HG02623 (cell line): Measurements from ENCODE around the gene ITGA8.
"Not testable (repeated sequence)": the region's sequence is repeated elsewhere in the genome, so short reads cannot be mapped to it uniquely, and the experiment has no call there.

Experiments used
- ATAC-seq: cut with Tn5 transposase; IDR thresholded peaks from one replicate; pipeline ENCODE4 v1.9.1; 2021; ENCODE audit warnings: moderate library complexity; ENCODE audit not compliant: unreplicated experiment

ITGA8 gene

GRCh38 chr10:15516256-15517085 lies 203.3 kb downstream of the ITGA8 start:
- ATAC-seq: no peak

DNA sequence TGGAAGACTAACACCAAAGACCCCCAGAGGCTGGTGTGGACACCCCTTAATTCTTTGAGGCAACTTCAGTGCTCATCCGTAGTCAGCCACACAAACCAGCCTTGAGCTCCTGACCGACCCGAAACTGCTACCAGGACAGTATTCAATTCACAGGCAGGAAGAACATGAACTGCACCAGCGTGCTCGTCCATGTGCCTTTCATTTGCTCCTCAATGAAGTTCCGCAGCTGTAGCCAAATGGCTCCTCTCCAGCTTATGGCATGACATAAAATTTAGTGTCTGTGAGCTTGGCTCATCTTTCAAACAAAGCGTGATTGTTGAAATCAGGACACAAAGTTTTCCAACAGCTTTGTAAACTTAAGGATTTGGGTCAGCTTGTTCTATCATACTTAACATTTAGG lies 204.5 kb downstream of the ITGA8 start:
- ATAC-seq: no peak

DNA sequence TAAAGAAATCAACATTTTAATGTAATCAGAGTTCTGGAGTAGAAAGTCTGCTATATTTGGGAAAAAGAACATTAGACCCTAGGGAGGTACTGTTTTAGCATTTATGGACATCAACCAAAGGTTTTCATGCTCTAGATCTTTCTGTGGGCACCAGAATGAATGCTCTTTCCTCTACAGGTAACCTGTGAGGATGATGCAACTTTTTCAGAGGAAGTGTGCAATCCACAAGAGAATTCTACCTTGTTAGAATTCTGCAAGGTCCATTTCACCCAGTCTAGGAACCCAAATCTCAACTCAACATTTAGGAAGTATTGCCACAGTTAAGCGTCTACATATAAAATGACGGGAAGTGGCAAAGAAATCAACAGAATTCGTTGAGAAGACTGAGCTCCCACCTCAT lies 208.8 kb downstream of the ITGA8 start:
- no peak for ATAC-seq

DNA sequence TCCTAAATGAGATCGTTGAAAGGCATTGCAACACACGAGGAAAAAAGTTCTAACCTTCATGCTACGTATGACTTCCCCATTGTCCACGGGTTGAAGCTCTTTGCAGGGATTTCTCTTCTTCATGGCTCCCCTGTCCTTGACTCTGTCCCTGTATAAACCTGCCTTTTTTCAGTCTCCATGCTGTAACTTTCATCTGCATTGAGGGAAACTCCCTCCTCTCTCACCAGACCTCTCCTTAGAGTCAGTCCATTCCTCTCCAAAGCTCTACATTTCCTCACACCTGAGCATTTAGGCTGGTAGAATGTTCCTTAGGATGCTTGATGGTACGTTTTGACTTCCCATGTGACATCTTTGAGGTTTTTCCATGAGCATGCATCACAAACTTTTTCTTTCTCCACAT lies 214.4 kb downstream of the ITGA8 start:
- ATAC-seq: no peak

DNA sequence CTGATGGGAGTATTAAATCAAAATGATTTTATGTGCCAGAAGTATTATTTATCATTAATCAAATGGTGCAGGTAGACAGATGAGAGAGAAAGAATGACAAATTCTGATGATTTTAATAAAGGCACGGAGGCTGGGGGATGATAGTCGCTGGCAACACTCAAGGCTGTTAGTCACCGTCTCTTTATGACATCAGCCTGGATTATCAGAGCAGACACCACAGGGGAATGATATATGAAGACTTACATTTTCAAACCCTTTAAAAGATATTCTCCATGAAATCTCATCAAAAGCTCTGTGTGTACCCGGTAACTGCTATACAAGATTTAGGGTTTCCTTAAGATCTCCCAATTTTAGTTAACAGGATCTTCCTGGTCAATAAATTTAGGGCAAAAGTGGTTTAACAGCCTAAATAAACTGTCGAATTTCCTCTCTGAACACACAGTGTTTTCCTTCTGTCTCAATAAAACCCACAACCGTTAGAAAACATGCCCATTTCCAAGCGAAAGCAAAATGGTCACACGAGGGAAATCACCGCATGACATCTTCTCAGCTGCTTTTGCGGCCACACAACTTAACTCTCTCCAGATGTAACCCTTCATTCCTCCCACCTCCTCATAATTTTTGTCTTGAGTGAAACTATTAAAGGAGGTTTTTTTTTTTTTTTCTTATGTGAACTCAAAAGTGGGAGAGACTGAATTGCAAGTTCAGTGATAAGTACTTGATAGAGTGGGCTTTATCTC lies 215.5 kb downstream of the ITGA8 start:
- no peak for ATAC-seq

- ATAC-seq: no peak
These were observed 224.7 kb downstream of the ITGA8 start for GRCh38 chr10:15494850-15495506.

GRCh38 chr10:15491856-15492642 lies 227.7 kb downstream of the ITGA8 start:
- ATAC-seq: no peak

DNA sequence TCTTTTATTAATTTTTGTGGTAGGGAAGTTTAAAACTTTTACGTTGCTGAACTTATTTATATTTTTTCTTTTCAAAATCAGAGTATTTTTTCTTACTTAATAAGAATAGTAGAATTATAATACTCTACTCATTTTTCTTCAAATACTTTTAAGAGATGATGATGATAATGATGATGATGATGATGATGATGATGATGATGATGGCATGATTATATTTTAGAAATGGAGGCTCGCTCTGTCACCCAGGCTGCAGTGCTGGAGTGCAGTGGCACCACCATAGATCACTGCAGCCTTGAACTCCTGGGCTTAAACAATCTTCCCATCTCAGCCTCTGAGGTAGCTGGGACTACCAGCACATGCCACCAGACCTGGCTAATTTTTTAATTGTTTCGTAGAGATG lies 230.3 kb downstream of the ITGA8 start:
- no peak for ATAC-seq

DNA sequence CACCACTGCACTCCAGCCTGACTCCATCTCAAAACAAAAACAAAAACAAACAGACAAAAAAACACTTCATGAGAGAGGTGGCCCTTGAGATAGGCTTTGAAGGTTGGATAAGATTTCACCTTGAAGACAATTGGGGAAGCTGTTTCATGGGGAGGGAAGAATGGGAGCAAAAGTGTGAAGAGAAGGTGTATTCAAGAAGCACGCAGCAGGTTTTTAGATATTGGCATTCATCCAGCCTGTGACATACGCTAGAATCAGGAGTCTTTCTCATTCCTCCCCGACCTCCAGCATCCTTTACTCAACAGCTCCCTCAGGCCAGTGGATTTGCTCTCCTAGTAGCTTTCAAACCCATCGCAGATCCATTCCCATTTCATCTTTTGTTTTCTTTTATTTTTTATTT lies 232.3 kb downstream of the ITGA8 start:
- ATAC-seq: no peak

DNA sequence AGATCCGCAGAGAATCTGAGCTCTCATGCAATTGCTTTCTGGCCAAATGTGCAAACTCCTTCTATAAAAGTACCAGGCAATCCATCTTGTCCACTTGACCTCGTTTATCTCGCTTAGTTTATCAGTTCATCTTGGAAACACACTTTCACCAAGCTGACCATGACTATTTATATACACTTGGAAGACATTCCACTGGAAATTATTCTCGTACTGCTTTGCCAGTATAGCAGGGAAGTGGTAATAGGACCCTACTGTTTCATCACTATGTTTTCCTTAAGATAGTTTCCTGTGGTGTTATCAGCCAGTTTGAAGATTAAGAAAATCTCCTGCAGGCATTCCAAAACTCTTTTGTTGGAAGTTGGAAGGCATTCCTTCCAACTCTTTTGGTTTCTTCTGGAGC lies 233.3 kb downstream of the ITGA8 start:
- no peak for ATAC-seq

DNA sequence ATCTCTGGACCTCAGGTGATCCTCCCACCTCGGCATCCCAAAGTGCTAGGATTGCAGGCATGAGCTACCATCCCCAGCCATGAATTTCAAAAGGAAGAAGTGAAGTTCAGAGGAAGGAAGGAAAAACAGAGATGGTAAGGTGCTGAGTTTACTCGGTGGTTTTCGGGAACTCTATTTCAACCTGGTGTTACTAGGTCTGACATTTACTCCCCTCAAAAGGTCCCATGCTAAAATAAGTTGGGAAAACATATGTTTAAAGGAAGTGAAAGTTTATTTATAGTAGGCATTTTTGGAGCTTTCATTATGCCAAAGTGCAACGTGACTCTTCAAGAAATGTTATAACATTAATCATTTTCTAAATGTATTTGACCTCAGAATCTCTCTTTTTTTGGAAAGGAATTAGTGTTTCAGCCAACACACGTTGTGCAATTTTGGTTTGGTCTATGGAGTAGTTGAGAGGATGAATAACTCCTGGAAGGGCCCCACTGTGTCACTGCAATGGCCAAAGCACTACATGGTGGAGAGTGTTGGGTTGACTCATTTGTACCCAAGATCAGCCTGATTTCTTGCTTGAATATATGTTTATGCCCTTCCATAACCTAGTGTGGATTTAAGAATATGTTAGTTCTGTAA lies 233.9 kb downstream of the ITGA8 start:
- ATAC-seq: no peak

GRCh38 chr10:15485027-15485426 lies 234.7 kb downstream of the ITGA8 start:
- ATAC-seq: no peak

GRCh38 chr10:15484128-15484527 lies 235.6 kb downstream of the ITGA8 start:
- ATAC-seq: no peak

- ATAC-seq: no peak
These were observed 236.3 kb downstream of the ITGA8 start for GRCh38 chr10:15483215-15484075.

DNA sequence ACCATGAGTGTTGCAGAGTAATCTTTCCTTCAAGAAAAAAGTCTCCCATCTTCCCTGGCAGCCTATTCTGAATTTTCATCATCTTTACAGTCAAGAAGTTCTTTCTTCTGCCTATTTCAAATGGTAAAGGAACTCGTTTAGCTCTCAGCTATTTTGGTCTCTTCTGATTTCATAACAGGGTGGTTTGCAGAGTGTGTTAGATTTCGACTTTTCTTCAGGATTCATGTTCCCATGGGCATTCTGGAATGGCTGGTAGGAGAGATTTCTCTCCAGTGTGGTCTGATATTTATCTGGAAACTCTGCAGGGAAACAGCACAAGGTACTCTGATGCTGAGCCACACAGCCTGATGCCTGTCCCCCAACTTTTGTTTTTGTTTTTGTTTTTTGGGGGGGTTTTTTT lies 237.6 kb downstream of the ITGA8 start:
- no peak for ATAC-seq

DNA sequence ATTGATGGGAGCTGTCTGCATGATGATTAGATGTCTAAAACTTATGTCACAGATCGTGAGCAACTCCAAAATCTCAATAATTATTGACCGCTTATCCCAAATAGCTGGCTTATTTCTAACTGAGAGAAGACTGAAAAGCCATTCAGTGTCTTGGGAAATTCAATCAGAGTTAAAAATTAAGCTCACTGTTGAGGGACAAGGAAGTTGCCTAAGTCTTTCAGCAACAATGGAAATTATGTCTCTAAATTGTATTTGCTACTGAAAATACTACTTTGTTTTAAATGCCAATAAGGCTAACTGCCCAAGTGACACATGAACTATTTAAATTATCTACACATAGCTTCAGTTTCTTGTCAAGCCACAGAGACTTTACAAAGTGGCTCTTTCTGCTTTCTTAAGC lies 240.8 kb downstream of the ITGA8 start:
- ATAC-seq: no peak

DNA sequence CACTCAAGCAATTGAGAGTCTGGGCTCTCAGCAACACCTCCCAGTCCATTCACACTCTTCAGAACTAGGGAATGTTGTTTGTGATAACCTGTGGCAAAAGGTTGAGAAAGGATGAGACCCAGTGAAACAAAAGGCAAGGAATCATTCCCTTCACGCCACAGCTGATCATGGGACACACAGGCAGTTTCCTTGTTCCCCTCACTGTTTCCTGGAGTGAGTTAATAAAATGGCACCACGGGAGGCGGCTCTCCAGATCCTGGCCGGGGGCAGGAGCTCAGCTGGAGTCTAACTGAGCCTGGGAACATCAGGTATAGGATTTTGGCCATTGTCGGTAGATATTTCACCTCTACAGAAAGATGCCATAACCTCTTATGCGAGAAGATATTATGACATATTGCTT lies 241.3 kb downstream of the ITGA8 start:
- ATAC-seq: no peak

DNA sequence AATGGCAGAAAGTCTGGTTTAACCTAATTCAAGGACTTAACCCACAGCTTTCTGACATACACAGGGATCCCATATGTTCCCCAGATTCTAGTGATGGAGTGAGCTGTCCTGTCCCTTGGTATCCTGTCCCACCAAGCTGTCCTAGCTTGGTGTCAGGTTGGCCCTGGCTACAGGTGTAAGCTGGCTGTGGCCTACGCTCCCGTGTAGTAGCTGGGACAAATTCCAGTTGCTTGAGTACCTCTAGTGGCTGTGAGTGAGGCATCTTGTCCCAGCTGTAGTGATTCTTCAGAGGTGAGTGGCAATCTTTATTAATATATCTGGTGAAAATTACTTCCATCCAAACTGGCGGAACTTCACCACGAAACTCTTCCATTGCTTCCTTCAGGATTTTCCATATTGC lies 243.4 kb downstream of the ITGA8 start:
- no peak for ATAC-seq

- ATAC-seq: not testable (repeated sequence)
These were observed 244.3 kb downstream of the ITGA8 start for GRCh38 chr10:15475439-15475838.

DNA sequence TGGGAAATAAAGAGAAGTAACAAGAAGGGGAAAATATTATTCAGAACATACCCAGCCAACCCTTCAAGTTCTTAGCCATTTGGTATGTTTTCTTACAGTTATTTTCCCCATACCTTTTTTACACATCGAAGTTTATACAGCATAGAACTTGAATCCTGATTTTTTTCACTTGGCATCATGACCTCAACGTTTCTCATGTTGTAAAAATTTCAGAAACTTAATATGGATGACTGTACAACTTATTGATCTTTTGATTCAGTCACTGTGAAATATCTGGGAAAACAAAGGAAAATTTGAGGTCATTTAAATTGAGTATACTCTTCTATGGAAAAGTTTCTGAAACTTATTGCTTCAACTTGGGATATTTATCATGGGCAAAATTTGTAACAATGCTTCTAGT lies 245.1 kb downstream of the ITGA8 start:
- no peak for ATAC-seq
